GM19372 (cell line): ENCODE data around the gene CGNL1.

Experiments
- ATAC-seq: cut with Tn5 transposase; IDR thresholded peaks from one replicate; pipeline ENCODE4 v1.9.1; 2021; ENCODE audit warnings: mild to moderate bottlenecking, low read depth, moderate library complexity; ENCODE audit not compliant: unreplicated experiment

The CGNL1 gene

DNA sequence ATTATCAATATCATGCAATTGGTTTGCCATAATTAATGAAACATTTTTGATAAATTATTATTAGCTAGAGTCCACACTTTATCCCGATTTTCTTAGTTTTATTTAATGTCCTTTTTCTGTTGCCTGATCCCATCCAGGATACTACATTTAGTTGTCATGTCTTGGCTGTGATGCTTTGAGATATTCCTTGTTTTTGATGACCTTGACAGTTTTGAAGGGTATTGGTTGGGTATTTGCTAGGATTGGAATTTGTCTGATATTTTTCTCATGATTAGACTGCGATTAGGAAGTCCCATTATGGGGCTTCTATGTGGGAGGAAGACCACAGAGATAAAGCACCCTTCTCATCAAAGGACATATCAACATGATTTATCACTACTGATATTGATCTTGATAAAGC lies 43.0 kb downstream of the CGNL1 start:
- ATAC-seq, result no peak

DNA sequence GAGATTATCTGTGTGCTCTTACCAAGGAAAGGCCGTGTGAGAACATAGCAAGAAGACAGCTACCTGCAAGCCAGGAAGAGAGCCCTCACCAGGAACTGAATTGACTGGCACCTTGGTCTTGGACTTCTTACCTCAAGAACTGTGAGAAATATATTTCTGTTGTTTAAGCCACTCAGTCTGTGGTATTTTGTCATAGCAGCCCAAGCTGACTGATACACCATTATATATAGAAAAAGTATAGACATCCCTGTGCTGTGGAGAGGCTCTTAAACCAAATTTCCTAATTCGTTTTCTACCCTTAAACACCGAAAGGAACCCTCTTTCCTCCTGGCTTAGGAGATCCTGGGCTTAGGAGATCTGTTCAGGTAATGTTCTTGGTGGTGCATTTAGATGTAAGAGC lies 44.8 kb downstream of the CGNL1 start:
- ATAC-seq, result no peak

DNA sequence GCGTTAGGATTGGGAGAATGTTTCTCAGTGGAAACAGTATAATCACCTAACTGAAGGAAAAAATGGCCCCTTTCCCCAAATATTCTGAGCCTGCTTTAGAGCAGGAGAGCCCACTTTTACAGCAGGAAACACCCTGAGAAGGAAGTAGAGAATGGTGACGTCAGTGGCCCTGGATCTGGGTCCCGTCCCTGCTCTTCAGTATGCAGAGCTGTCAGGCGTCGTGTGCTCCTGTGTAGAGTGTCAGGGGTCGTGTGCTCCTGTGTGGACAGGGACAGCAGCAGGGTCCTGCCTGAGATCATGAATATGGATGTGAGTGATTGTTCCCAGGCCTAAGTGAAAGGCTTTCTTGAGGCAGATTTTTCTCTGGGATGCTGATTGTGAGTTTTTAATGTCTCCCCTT lies 45.2 kb downstream of the CGNL1 start:
- no peak for ATAC-seq

DNA sequence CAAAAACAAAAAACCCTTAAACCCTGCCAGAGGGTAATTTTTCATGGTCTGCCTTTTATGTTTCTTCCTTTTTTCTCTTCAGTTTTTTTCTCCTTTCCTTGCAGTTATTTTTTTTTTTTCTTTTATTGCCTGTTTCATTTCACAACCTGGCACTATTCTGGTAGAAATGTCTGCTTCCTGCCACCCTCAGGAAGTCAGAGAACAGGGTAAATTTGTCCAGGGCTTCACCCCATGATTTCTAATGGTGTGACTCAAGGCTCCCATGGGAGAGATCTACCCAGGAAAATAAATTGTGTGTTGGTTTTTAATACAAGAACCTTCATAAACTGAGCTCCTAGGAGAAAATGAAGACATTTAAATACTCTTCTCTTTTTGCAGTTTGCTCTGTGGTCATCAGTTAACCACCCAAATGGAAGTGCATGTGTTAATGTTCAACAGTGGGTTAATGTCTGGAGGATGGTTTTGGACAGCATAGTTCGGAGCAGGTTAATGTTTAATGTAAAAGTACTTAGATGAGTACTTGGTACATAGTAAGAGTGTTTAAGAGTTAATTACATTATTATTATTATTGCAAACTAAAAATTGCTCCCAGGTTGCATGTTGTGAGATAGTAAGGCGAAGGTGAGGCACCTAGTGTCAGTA lies 45.9 kb downstream of the CGNL1 start:
- ATAC-seq, result peak; percentile 81

DNA sequence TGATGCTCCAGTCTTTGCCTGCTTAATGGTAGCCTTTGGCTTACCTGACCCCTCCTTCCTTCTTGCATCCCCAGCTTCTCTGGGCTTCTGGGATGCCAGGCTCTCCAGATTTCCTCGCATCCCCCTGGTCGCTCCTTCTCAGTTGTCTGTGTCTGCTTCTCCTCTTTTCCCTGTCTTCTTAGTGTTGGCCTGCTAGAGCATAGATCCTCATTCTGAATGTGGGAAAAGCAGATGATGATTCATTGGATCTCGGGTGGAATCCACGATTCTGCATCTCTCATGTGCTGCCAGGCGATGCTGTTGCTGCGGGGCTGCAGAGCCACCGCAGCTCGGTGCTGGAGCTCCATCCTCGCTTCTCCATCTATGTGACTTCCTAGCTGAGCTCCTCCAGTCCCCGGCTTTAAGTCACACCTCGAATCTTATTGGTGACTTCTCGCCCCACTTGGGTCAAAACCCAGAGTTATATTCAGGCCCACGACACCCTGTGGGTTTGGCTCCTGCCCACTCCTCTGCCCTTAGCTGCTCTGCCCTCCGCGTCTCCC lies 47.4 kb downstream of the CGNL1 start:
- no peak for ATAC-seq

DNA sequence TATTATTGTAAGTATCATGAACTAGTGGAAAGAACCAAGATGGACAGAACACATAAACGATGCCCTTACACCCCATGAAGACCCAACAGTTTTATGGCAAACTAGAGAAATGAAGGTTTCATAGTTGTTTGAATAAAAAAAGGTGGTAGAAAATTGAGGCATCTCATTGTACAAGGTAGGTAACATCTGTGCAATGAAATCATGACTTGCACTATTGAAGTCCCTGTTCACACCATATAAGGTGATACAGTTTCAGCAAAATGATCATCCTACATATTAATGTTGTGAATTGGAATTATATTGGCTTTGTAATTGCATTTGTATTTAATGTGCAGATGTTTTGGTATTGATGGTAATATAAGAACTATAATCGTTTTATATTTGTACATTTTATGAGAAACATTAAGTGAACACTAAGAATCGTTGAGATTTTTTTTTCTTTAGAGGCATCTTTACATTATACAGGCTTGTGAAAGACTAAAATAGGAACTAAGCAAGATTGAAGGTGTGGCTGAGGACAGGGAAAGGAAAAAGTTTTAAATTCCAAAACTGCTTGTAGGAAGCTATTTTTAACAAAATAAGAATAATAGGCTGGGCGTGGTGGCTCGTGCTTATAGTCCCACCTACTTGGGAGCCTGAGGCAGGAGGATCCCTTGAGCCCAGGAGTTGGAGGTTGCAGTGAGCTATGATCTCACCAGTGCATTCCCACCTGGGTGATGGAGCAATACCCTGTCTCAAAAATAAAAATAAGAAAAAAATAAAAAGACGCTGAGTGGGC lies 48.5 kb downstream of the CGNL1 start:
- ATAC-seq, result no peak

DNA sequence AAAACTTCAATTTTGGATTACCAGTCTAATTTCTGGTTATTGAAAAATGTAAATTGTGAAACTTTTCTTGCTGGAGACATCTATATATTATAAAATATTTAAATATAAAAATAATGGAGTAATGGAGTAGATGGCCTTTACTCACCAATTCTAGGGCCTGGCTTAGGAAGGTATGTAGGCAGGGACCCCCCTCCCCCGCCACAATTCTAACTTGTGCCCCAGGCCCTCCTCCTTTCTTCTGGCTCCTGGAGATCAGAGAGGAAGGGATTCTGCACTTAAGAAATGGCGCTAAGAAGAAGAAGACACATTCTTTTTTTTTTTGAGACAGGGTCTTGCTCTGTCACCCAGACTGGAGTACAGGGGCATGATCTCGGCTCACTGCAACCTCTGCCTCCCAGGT lies 49.5 kb downstream of the CGNL1 start:
- ATAC-seq, result no peak

DNA sequence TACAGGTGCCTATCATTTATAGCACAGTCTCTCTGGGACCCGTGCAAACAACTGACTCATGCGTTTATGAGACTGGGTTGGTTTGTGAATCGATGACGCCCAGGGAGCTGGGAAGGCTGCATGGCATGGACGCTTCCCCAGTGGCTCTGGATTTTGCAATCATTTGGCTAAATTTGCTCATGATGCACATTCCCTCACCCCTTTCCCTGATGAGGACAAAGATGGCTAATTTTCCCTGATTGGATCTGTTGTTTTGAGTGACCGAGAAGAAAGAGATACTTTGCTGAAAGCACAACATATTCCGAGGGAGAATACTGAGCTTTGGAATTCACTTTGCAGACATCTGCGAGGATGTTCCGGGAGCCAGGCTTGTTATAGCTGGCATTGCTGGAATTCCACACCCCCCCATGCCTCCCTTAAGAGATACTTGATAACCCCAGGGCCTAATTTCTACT lies 51.1 kb downstream of the CGNL1 start:
- ATAC-seq, result no peak

DNA sequence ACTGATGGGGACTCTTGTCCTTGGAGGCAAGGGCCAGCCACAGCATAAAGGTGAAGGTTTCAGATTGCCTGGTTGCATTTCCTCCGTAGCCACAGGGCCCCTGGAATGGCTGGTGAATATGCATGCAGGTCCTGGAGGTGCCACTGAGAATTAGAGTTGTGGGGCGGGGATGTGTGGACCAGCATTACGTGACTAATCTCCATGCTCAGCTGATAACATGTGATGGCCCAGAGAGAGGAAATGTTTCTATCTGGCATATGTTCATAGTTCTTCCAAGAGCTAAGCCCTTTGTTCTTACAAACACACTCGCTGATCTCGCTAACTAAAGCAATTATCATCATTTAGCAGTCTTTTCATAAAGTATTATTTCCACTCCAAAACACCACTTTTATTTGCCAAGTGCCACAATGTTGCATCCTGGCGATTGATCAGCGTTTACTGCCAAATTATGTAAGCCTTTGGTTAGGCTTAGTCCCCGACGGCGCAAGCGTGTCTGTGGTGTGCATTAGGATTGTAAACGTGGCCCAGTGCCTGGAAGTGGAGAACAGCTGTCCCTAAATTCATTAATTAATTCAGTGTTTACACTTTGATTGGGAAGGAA lies 55.9 kb downstream of the CGNL1 start:
- no peak for ATAC-seq

DNA sequence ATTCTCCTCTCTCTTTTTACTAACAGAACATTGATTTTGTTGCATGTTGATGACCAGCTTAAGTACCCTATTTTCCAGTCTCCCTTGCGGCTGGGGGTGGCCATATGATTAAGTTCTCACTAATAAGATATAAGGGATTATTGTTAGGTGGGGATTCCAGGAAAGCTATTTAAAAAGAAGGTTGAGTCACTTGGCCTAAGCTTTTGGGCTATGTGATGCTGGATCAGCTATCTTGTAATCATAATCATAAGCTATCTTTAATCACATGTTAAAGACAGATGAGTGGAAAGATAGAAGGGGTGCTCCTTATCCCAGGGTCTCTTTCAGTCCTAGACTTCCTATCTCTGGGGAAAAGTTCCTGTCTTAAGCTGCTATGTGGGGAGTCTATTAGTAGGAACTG lies 59.9 kb downstream of the CGNL1 start:
- ATAC-seq, result no peak

DNA sequence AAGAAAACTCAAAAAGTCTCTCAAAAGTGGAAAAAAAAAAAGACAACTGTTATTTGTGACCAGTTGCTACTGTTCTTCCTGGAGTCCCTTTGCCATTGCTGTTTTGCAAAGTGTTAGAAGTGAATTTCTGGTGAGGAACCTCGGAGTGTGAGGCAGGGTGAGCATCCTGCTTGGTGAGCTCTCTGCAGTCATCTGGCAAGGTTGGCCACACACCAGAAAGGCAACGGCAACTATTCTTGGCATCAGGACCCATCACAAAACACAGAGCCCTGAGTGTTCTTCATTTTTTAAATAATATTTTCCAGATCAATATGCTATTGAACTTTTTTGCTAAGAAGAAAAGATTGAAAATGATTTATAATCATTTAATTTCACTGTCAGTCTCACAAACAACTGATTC lies 60.7 kb downstream of the CGNL1 start:
- no peak for ATAC-seq

DNA sequence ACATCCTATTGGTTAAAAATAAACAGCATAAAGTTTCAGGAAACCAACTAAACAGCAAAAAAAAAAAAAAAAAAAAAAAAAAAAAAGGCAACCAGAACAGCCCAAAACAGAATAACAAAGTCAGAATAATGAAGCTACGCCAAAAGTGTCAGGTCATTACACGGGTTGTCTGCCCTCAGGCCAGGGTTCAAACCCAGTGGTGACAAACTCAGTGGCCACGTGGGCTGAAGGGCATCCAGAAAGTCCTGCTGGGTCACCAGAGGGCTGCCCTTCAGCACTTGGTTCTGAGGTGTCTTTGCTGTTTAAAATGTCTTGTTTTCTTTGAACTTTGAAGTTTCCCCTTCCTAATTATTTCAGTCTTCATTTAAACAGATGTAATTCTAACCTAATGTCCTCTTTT lies 61.3 kb downstream of the CGNL1 start:
- no peak for ATAC-seq

DNA sequence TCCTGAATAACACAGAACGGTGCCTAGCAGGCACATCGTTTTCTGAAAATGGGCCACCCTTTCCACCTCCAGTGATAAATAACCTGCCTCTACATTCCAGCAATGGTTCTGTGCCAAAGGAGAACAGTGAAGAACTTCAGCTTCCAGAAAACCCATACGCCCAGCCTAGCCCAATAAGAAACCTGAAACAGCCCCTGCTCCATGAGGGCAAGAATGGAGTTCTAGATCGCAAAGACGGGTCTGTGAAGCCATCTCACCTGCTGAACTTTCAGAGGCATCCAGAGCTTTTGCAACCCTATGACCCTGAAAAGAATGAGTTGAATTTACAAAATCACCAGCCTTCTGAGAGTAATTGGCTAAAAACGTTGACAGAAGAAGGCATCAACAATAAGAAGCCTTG lies 61.9 kb downstream of the CGNL1 start:
- ATAC-seq, result no peak

DNA sequence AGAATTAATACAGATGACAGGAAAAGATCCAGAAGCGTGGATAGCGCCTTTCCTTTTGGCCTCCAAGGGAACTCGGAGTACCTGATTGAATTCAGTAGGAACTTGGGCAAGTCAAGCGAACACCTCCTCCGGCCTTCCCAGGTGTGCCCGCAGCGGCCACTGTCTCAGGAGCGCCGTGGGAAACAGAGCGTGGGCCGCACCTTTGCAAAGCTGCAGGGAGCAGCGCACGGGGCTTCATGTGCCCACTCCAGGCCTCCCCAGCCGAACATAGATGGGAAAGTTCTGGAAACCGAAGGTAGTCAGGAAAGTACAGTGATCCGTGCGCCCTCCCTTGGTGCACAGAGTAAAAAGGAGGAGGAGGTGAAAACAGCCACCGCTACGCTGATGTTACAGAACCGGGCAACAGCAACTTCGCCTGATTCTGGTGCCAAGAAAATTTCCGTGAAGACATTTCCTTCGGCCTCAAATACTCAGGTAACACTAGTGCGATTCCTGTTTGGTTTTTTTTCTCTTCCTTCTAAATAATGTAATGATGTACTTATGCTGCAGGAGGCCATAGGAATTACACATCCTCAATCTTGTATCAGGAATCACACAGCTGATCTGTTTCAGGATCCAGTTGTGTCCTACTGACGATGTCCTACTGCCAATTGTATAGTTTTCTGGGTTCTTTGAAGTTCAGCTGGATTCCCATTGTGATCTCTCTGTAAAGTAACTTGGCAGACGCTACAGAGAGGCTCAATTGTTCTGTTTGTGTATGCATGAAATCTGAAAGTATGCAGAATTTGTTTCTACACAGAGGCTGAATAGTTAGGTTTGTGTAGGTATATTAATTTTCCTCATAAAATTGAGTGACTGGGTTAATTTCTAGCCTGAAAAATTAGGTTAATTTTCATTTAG lies 63.1 kb downstream of the CGNL1 start:
- ATAC-seq, result no peak

DNA sequence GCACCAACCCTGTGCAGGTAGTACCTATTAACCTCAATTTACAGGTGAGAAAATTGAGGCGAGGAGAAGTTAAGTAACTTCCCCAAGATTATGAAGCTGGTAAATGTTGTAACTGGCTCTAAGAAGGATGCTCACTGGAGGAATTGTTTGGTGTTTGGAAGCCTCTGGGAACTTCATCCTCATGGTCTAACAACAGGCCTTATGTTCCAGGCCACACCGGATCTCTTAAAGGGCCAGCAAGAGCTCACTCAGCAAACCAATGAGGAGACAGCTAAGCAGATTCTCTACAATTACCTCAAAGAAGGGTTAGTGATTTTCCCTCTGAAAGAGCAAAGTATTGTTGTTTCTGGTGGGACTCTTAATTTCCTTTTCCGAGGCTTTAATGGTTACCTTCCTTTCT lies 63.9 kb downstream of the CGNL1 start:
- no peak for ATAC-seq

DNA sequence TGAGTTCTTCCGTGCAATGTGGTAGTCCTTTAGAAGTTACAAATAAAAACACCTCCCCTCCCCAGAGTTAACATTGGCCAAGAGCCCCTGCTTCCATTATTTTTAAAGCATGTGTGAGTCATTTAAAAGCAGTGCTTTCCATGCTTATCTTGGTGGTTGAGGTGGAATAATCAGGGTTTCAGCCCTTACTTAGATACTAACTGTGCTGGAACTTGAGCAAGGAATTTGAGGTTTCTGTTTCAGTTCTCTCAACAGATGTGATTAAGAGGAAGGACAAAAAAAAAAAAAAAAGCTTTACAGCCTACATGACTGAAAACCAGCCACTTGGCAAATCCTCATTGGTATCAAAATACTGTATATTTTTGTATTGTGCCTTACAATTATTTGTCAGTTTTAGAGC lies 64.5 kb downstream of the CGNL1 start:
- no peak for ATAC-seq

DNA sequence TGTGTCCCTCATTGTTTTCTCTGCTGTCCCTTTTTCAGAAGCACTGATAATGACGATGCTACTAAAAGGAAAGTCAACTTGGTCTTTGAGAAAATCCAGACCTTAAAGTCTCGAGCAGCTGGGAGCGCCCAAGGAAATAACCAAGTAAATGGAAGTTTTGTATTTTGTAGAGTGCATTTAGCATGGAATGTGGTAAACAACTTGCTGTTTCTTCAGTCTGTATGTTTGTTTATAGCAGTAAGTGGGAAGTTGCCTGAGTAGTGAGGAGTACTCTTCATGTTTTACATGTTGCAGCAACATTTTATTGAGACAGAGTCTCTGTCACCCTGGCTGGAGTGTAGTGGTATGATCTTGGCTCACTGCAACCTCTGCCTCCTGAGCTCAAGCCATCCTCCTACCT lies 66.0 kb downstream of the CGNL1 start:
- ATAC-seq, result no peak

DNA sequence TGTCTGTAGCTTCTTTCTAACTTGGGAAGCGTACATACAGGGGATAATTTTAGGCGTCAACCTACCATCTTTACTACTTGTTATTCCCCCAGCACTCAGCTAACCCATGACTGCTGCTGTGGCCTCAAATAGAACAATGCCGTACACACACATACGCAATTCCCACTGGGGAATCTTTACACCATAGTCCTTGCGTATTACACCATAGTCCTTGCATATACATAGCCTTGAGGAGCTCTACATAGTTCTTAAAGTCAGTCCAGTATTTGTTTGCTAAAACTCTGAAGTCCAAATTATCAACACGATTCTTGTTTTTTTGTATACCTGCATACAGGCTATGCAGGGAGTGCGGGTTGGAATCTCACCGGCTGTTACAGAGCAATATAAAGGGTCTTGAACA lies 67.2 kb downstream of the CGNL1 start:
- no peak for ATAC-seq

DNA sequence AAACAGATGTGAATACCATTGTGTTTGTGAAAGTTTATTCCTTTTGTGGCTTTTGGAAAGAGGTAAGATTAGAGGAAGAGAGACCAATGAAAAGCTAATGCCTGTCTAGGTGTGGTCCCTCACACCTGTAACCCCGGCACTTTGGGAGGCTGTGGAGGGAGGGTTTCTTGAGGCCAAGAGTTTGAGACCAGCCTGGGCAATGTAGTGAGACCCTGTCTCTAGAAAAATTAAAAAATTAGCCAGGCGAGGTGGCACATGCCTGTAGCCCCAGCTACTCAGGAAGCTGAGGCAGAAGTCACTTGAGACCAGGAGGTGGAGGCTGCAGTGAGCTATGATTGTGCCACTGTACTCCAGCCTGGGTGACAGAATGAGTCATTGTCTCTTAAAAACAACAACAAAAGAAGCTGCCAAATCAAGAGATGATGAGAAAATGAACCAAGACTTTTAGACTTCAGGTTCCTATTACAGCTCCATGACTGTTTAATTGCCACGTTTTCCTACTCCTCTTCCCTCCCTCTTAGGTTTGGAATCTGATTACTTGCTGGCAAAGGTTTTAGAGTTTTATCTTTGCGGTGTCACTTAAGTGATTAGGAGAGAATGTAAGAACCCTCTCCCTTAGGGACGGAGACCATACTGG lies 68.7 kb downstream of the CGNL1 start:
- ATAC-seq, result no peak

DNA sequence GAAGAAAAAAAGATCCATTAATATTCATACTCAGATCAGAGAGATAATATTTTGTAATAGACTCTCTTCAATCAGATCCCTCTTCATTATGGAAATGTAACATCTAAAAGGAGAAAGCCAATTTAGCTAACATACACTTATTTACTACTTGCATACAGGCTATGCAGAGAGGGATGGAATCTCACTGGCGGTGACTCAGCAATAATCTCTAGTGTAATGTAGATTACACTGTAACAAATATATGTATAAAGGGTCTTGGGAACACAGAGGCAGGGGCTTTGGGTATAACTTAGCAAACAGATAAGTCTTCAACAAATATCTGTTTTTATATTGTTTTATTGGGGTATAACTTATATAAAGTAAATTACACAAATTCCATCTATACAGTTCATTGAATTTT lies 69.6 kb downstream of the CGNL1 start:
- ATAC-seq, result no peak
